Transverse colon (tissue), 4 donors: ENCODE measurements around the gene SEMA4F.

Experiments
- CTCF ChIP-seq, 5 experiments: fragments of 200-600 bp in 3 of 5; fragments of 450-650 bp in 2 of 5; sonication (generic) in 3 of 5; IDR thresholded peaks; 1 replicate in 2 of 5; 2 replicates in 3 of 5; pipeline ENCODE4 v1.5.1; 2016 to 2017; ENCODE audit warnings: antibody characterized with exemption in 5 of 5, inconsistent platforms in 3 of 5, mild to moderate bottlenecking in 2 of 5, moderate library complexity in 1 of 5
- POLR2AphosphoS5 ChIP-seq, 3 donors: sonication (generic); formaldehyde crosslinking; IDR thresholded peaks; one replicate each; pipeline ENCODE4 v1.6.1; 2016; ENCODE audit warnings: antibody characterized with exemption in 3 of 3

GRCh38 chr2:74659462-74659861 lies 5.4 kb downstream of the SEMA4F start:
- TF ChIP-seq CTCF (IDR thresholded peaks at IDR 0.05) (no peak), POLR2AphosphoS5 (IDR thresholded peaks at IDR 0.05) (no peak)
